Activated CD8-positive, alpha-beta memory T cell treated with anti-CD3 and anti-CD28 coated beads for 36 hours (primary cell): ENCODE measurements around the gene ELP4. TPM values are rescaled to one million over a fixed set of nuclear protein-coding genes. Genes with fewer than 3 reads are reported as not detected.
"Not testable (repeated sequence)": the region's sequence is repeated elsewhere in the genome, so short reads cannot be mapped to it uniquely, and the experiment has no call there.

Experiments used
- CTCF ChIA-PET: fragments of 350-600 bp; sonication (Branson Sonifier 250); formaldehyde crosslinking; loops from one replicate; lab custom pipeline; 2021; ENCODE audit warnings: antibody characterized with exemption; lab: Charles Lee
- POLR2A ChIA-PET: fragments of 350-600 bp; sonication (Branson Sonifier 250); formaldehyde crosslinking; loops from one replicate; lab custom pipeline; 2021; ENCODE audit warnings: antibody characterized with exemption; lab: Charles Lee
- total RNA-seq, 2 experiments: library from RNA; stranded (reverse); gene quantifications; one replicate each; pipeline ENCODE4 v1.2.3, GENCODE V29; 2021

The ELP4 gene
- total RNA-seq, 2 experiments from 2014 or later, result 21.4 to 24.8 TPM

DNA sequence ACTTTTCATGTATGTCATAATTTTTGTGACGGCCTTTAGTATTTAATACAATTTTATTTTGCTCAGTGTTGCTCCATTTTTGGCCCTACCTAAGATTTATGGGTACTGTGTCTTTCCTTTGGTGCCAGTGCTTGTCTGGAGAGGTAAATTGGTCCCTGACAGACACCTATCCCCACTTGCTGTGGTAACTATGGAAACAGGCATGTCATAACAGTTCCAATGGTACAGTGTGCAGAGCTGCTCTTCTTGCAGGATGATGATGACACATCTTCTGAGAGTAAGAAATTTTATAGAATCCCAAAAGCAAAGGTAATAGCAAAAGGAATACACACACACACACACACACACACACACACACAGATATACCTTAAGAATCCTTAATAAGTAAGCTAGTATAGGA, 118.5 kb downstream of the ELP4 start:
- POLR2A ChIA-PET, result no interaction called here
- CTCF ChIA-PET, result no interaction called here

GRCh38 chr11:31636983-31637382, 127.4 kb downstream of the ELP4 start:
- POLR2A ChIA-PET, result no interaction called here
- CTCF ChIA-PET, result no interaction called here

DNA sequence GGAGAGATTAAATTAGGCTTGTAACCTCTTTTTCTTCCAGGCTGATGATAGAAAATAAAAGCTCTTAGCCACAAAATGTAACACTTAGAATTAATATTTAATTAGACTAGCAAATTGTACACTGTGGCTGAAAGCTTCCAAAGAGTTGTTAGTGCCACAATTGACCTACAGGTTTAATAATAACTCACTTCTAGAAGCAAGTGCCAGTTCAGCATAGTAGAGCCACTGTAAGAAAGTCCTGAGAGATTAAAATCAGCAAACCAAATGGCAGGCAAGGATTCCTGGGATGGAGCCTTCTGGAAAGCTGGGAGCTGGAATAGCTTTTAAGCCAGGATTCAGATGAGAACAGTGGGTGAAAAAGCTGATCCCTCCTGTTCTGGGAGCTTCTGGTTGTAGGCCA, 131.0 kb downstream of the ELP4 start:
- POLR2A ChIA-PET, result no interaction called here
- CTCF ChIA-PET, result no interaction called here

GRCh38 chr11:31641477-31642062, 132.0 kb downstream of the ELP4 start:
- POLR2A ChIA-PET, result no interaction called here
- CTCF ChIA-PET, result no interaction called here

DNA sequence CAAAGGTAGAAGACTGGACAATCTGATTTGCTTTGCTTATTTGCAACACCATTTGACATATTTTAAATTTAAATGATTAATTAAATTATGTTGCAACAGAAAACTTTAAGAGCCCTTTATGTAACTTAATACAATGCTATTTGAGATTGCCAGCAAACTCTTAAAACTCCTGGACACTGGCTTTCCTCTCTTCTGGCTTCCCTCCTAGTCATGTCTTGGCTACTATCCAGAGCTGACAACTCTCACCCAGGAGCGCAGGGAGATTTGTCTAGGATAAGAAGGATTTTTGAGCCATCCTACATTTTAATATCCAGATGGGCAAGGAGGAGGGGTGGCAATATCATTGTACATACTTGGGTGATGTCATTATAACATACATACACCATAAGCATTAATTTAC, 134.3 kb downstream of the ELP4 start:
- CTCF ChIA-PET, result no interaction called here

GRCh38 chr11:31645747-31646146, 136.2 kb downstream of the ELP4 start:
- ChIA-PET POLR2A (no interaction called here), CTCF (no interaction called here)

More for the DNA sequence above, 134.3 kb downstream of the ELP4 start:
- POLR2A ChIA-PET, result no interaction called here

- ChIA-PET POLR2A (no interaction called here), CTCF (no interaction called here)
Observed at GRCh38 chr11:31646216-31646615, 136.6 kb downstream of the ELP4 start.

DNA sequence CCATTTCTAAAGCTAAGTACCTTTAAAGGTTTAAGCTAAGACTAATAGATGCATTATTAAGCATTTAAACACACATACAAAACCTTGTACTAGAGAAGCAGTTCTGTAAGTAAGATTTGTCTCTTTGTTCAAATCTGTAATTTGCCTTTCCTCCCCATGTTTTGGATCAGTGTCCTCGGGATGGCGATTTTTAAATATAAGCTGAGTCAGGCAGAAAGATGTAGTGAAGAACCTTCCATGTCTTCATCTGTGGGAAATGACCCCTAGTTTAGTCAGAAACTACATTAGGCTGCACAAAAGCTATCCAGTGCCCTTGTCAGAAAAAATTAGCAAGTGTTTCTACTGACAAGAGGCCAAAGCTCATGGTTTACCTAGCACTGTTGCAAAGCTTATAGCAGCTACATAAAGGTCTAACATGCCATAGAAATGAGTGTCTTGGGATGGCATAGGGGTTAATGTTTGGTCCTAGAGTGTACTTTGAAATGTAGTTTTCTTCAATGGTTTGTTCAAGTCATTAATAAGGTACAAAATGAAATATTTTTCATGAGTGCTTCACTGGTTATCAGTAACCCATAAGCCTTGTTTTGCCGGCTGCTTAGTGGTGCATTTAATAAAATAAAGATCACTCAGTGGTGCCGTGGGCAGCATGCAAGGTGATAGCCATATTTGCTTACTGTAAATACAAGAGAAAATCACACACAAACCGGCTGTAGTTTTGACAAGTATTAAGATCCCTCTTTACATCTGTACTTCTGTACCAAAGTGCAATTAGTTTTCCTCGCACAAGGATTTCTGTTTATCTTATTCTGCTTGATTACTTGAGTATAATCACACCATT, 139.8 kb downstream of the ELP4 start:
- ChIA-PET POLR2A (no interaction called here), CTCF (no interaction called here)

GRCh38 chr11:31651208-31651607, 141.6 kb downstream of the ELP4 start:
- POLR2A ChIA-PET, result no interaction called here
- CTCF ChIA-PET, result no interaction called here

DNA sequence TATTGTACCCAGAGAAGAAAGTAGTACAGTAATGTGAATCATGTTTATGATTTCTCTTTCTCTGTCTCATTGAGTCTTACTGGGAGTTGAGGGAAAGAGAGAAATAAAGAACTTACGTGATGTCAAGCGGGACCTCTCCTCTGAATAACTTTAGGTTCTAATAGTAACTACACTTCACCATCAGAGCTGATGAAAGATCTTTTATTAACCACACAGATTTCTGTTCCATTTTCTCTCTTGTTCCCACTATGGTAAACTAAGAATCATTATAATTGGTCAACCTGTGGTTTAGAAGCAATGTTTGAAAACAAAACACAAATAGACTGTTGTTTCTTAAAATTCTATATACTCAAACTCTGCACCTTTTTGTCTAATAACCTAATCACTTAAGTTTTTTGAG, 142.3 kb downstream of the ELP4 start:
- ChIA-PET CTCF (no interaction called here), POLR2A (no interaction called here)

DNA sequence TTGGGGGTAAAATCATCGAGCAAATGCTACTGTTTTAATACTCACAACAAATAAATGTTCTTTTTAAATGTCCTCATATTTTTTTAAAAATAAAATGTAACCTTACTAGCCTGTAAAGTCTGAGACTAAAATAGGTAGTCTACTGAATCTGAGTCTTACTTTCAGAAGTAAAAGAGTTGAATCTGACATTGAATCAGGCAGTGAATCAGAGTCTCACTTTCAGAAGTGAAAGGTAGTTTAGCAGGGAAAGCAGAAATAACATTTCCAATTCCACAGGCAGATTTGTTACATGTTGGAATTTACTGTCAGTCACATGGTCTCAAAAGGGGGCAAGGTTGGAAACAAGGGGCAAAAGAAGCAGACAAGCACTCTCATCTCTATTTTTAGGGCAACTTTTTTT, 143.0 kb downstream of the ELP4 start:
- POLR2A ChIA-PET, result no interaction called here
- CTCF ChIA-PET, result no interaction called here

- CTCF ChIA-PET, result no interaction called here
Observed at GRCh38 chr11:31655483-31655882, 145.9 kb downstream of the ELP4 start.

GRCh38 chr11:31656051-31656450, 146.5 kb downstream of the ELP4 start:
- ChIA-PET CTCF (no interaction called here), POLR2A (no interaction called here)

More at GRCh38 chr11:31655483-31655882, 145.9 kb downstream of the ELP4 start:
- POLR2A ChIA-PET, result no interaction called here

DNA sequence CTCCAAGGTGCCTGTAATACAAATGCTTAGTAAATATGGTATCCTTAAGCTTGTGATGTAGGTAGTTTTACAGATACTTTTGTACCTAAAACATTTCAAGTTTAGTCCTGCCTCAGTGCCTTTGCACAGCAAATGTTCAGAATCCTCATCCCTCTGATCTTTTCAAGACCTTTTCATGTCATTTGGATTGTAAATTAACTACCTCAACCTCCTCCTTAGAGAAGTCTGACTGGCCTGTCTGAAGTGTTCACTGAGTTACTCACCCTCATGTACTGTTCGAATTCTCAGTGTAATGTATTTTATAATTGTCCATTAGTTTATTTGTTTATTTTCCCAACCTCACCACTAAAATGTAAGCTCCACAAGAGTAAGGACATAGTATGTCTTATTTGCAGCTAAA, 147.5 kb downstream of the ELP4 start:
- POLR2A ChIA-PET, result no interaction called here
- CTCF ChIA-PET, result no interaction called here

DNA sequence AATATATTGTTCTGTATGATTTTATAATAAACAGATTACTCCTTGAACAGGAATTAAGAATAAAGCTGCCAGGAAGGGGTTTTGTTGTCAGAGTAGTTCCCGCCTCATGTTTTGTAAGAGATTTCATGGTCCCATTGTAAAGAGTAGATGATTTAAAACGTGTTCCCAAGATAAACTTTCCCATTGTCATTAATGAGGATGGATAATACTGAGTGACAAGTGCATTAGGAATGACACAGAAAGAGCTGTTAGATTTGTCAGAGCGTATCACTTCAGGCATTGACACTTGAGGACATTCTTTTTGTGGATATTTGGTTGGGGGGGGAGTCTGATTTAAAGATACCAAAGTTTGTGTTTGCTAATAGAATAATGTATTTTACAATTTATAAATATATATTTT, 154.6 kb downstream of the ELP4 start:
- CTCF ChIA-PET, result no interaction called here
- POLR2A ChIA-PET, result no interaction called here

DNA sequence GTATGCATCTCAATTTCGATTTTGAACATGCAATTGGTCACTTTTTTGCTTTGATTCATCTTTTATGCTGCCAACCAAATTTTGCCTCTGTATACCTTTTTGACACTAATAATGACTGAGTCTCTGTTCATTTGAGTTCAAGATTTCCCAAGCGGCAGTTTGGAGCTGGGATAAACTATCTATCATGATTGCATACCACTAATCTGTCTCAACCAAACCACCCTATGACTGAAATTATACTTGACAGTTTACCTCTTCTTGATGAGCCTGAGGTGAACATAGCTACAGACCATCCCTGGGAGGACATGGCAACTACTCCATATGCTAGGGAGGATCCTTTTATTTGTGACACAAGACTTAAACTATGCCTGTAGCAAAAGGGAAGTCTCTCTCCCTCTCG, 155.4 kb downstream of the ELP4 start:
- POLR2A ChIA-PET, result interaction anchor here (0.7 kb wide), 1 partner anchor 321 kb away, joined by 6 read pairs; no protein-coding TSS in a partner anchor

DNA sequence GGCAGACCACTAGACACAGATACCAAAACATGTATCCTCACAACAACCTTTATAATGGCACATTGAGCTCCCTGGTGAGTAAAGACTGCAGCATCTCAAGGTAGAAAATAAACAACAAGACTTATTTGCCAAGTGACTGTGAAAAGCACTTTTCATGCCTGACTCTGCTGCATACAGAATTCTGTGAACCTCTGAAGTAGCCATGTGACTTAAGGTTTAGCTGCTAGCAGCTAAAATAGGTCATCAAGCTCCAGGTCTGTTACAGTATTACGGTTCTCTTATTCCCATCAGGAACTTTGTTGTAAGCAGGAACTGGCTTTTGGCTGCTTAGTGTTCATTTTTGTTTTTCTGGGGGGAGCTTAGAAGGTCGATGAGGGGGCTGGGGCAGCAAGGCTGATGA, 162.1 kb downstream of the ELP4 start:
- POLR2A ChIA-PET, result no interaction called here

More for the DNA sequence above, 155.4 kb downstream of the ELP4 start:
- CTCF ChIA-PET, result no interaction called here

DNA sequence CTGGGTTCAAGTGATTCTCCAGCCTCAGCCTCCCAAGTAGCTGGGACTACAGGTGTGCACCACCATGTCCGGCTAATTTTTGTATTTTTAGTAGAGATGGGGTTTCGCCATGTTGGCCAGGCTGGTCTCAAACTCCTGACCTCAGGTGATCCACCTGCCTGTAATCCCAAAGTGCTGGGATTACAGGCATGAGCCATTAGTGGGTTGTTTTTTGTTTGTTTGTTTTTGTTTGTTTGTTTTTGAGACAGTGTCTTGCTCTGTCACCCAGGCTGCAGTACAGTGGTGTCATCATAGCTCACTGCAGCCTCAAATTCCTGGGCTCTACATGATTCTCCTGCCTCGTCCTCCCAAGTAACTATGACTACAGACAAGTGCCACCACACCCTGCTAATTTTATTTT, 163.5 kb downstream of the ELP4 start:
- POLR2A ChIA-PET, CTCF ChIA-PET: not testable (repeated sequence)

More for the DNA sequence above, 162.1 kb downstream of the ELP4 start:
- CTCF ChIA-PET, result no interaction called here

DNA sequence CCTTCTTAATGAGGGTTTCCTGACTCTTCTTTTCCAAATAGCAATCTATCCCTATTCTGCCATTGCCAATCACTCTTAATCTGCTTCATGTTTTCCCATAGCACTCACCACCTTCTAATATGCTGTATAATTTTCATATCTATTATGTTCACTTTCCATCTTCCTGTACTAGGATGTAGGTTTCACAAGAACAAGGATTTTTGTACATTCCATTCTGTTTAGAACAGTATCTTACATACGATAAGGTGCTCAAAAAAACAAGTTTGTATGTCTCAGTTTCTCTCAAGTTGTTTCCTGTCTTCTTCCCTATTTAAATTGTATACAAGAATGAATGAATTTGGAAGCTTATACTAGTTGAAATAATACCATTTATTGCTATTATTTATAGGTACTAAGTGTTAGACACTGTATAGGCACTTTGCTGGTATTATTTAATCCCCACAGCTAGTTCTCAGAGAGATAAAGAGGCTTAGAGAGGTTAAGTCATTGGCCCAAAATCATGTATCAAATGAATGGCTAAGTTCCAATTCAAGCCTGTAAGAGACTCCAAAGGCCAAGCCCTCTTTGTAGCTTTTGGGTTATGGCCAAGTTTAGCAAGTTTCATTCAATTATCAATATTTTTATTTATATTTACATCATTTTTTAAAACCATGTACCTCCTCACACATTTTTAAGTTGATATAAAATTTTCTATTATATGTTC, 166.9 kb downstream of the ELP4 start:
- POLR2A ChIA-PET, result no interaction called here
- CTCF ChIA-PET, result no interaction called here

DNA sequence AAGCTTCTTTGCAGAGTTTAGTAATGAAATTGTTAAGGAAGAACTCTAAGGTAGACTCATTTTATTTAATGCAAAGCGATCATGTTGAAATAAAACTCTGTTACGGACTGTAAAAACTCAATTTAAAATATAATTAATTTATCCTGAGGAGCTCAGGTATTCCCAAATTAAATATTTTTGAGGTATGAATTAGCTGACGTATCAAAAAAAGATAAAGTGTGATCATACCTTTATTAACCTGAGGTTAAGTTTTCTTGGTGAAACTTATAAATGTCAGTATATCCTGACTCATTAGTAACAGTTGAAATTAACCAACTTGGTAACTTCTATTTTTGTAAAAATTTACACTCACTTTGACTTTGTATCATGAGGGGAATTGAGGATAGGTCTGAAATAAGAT, 171.2 kb downstream of the ELP4 start:
- ChIA-PET POLR2A (no interaction called here), CTCF (no interaction called here)

GRCh38 chr11:31687256-31687655, 177.7 kb downstream of the ELP4 start:
- POLR2A ChIA-PET, result no interaction called here

More at GRCh38 chr11:31687256-31687655, 177.7 kb downstream of the ELP4 start:
- CTCF ChIA-PET, result no interaction called here
